Liver (tissue), 9 donors: ENCODE data around the gene CLDN16. TPM values are rescaled to one million over a fixed set of nuclear protein-coding genes. Genes with fewer than 3 reads are reported as not detected.

Experiments
- DNase-seq: peaks from one replicate; pipeline ENCODE4 v3.0.0-alpha.2; 2017; ENCODE audit warnings: low spot score
- H3K27ac ChIP-seq, 2 donors: one replicate each; pipeline ENCODE4 v1.7.0; 2013; ENCODE audit warnings: inconsistent platforms in 2 of 2, low read length in 2 of 2, control low read depth in 1 of 2, low read depth in 1 of 2, mild to moderate bottlenecking in 1 of 2
- H3K27me3 ChIP-seq, 4 donors: one replicate each; pipeline versions ENCODE4 v1.6.1 to v1.7.0; 2013; ENCODE audit warnings: low read length in 3 of 4, inconsistent platforms in 1 of 4, mild to moderate bottlenecking in 1 of 4, moderate library complexity in 1 of 4; ENCODE audit not compliant: control insufficient read depth in 4 of 4, insufficient read depth in 4 of 4
- H3K36me3 ChIP-seq, 4 donors: one replicate each; pipeline versions ENCODE4 v1.6.1 to v1.7.0; 2013; ENCODE audit warnings: low read length in 3 of 4, mild to moderate bottlenecking in 3 of 4, low read depth in 1 of 4, moderate library complexity in 1 of 4; ENCODE audit not compliant: control insufficient read depth in 4 of 4, insufficient read depth in 3 of 4
- H3K4me1 ChIP-seq, 4 donors: one replicate each; pipeline versions ENCODE4 v1.6.1 to v1.7.0; 2013; ENCODE audit warnings: low read length in 3 of 4, mild to moderate bottlenecking in 3 of 4, moderate library complexity in 1 of 4; ENCODE audit not compliant: control insufficient read depth in 4 of 4, insufficient read depth in 4 of 4
- H3K4me3 ChIP-seq, 3 donors: one replicate each; pipeline versions ENCODE4 v1.6.1 to v1.7.0; 2013; ENCODE audit warnings: low read length in 3 of 3, control low read depth in 1 of 3, low read depth in 1 of 3, mild to moderate bottlenecking in 1 of 3
- H3K9ac ChIP-seq, 2 donors: one replicate each; pipeline ENCODE4 v1.7.0; 2013; ENCODE audit warnings: low read length in 2 of 2, mild to moderate bottlenecking in 2 of 2, moderate library complexity in 2 of 2, control low read depth in 1 of 2, low read depth in 1 of 2
- H3K9me3 ChIP-seq, 4 donors: one replicate each; pipeline versions ENCODE4 v1.6.1 to v1.7.0; 2013; ENCODE audit warnings: low read length in 3 of 4; ENCODE audit not compliant: control insufficient read depth in 4 of 4
- CTCF ChIP-seq: fragments of 150-350 bp; IDR thresholded peaks from 2 replicates; pipeline ENCODE4 v1.5.1; 2017; ENCODE audit warnings: improper control_type of control experiment, low read depth, low read length; ENCODE audit not compliant: missing input control
- FOXA1 ChIP-seq: IDR thresholded peaks from 2 replicates; pipeline ENCODE4 v1.6.1; 2016; ENCODE audit warnings: antibody characterized with exemption
- NR2F2 ChIP-seq: IDR thresholded peaks from 2 replicates; pipeline ENCODE4 v1.6.1; 2016; ENCODE audit warnings: antibody characterized with exemption
- RAD21 ChIP-seq, 2 donors: IDR thresholded peaks; 2 replicates each; pipeline ENCODE4 v1.6.1; 2016; ENCODE audit warnings: antibody characterized with exemption in 2 of 2, mild to moderate bottlenecking in 2 of 2
- REST ChIP-seq: IDR thresholded peaks from 2 replicates; pipeline ENCODE4 v1.6.1; 2016; ENCODE audit warnings: antibody characterized with exemption, mild to moderate bottlenecking
- RXRA ChIP-seq, 2 donors: IDR thresholded peaks; 2 replicates each; pipeline ENCODE4 v1.6.1; 2017 to 2018; ENCODE audit warnings: antibody characterized with exemption in 2 of 2, mild to moderate bottlenecking in 1 of 2
- SP1 ChIP-seq: IDR thresholded peaks from 2 replicates; pipeline ENCODE4 v1.6.1; 2018; ENCODE audit warnings: antibody characterized with exemption, mild to moderate bottlenecking
- WGBS: extraction: QIAGEN DNeasy Blood & Tissue Kit; methylation state at CpG from one replicate; pipeline ENCODE4 v1.1.7; 2013; 5-methylcytosine and 5-hydroxymethylcytosine counted together
- polyA plus RNA-seq, 2 donors: library from polyadenylated mRNA; stranded (reverse) in 1 of 2; unstranded in 1 of 2; fragments of 200-250 nt in 1 of 2; fragments of >200 nt in 1 of 2; fragmentation: Nextera tagmentation in 1 of 2; extraction: Ambion mirVana in 1 of 2; gene quantifications; one replicate each; pipeline versions ENCODE4 v1.2.1 to v1.2.3, GENCODE V29; 2013 to 2015
- total RNA-seq, 2 donors: library from RNA; depleted of rRNA; stranded (reverse); fragments of >200 nt; gene quantifications; one replicate each; pipeline ENCODE4 v1.2.3, GENCODE V29; 2014
- donor health status: healthy.
- donor health status: healthy.
- donor health status: healthy.
- donor health status: healthy.
- donor health status: healthy.

Gene CLDN16
- total and polyA plus RNA-seq, 4 donors = 0.22 to 0.89 (median 0.70) TPM

- DNase-seq = no peak
- TF ChIP-seq REST (no peak), CTCF (no peak), SP1 (no peak), NR2F2 (no peak)
- H3K27me3 ChIP-seq = no peaks in the 10 kb centered on the region
- no peaks in the 10 kb centered on the region for H3K9me3 ChIP-seq
- H3K4me3 ChIP-seq = no peak overlapping the region
- peaks cover 0 to 5% (median 0%) of the 10 kb centered on the region in 4 donors for H3K4me1 ChIP-seq
- H3K27ac ChIP-seq = no peak overlapping the region
- H3K36me3 ChIP-seq = no peaks in the 10 kb centered on the region
- whole genome bisulfite sequencing = 94% methylated on average over 1 of the region's 1 CpG
- no peak overlapping the region for H3K9ac ChIP-seq
Measured at GRCh38 chr3:190442240-190442639, 54.3 kb downstream of the CLDN16 start.

GRCh38 chr3:190443257-190443656 lies 55.3 kb downstream of the CLDN16 start:
- Histone ChIP-seq H3K4me1 (peaks cover 0 to 5% (median 0%) of the 10 kb centered on the region in 4 donors), H3K27me3 (no peaks in the 10 kb centered on the region), H3K27ac (no peak overlapping the region), H3K4me3 (no peak overlapping the region), H3K9me3 (no peaks in the 10 kb centered on the region), H3K9ac (no peak overlapping the region), H3K36me3 (no peaks in the 10 kb centered on the region)
- no peak for DNase-seq
- 71% methylated on average over 3 of the region's 3 CpGs for WGBS
- TF ChIP-seq CTCF (peak; percentile 34), RAD21 (IDR thresholded peaks at IDR 0.05) (peak; percentile 61 to 70), FOXA1 (no peak)

GRCh38 chr3:190444006-190444405 lies 56.0 kb downstream of the CLDN16 start:
- no peak for DNase-seq
- Histone ChIP-seq H3K4me3 (no peak overlapping the region), H3K9me3 (no peaks in the 10 kb centered on the region), H3K9ac (no peak overlapping the region), H3K27ac (no peak overlapping the region), H3K27me3 (no peaks in the 10 kb centered on the region), H3K36me3 (no peaks in the 10 kb centered on the region), H3K4me1 (peaks cover 0 to 5% (median 0%) of the 10 kb centered on the region in 4 donors)
- 90% methylated on average over 6 of the region's 6 CpGs for WGBS
- no peak for TF ChIP-seq RXRA (IDR thresholded peaks at IDR 0.05)
